Neural cell (in vitro differentiated cells): ENCODE data around the gene LTBP1.

ENCODE experiments used
- EZH2 ChIP-seq: fragments of 200-600, 300-800 bp; shearing (Covaris generic), sonication (generic); IDR thresholded peaks from 2 replicates; pipeline ENCODE4 v1.6.1; 2014; ENCODE audit warnings: antibody characterized with exemption, low read length, borderline replicate concordance, mild to moderate bottlenecking; ENCODE audit not compliant: insufficient read depth, poor library complexity, severe bottlenecking
- POLR2AphosphoS5 ChIP-seq: IDR thresholded peaks from 2 replicates; pipeline ENCODE4 v1.6.1; 2012
- RAD21 ChIP-seq: fragments of 450-650 bp; conservative IDR thresholded peaks from 2 replicates; pipeline ENCODE4 v1.6.1; 2014; ENCODE audit warnings: antibody characterized with exemption, mild to moderate bottlenecking, moderate library complexity
- TAF1 ChIP-seq: IDR thresholded peaks from 2 replicates; pipeline ENCODE4 v1.6.1; 2012; ENCODE audit warnings: low read depth
- TF ChIP-seq, protein P1 (sequence below): fragments of 450-650 bp; IDR thresholded peaks from 2 replicates; pipeline ENCODE4 v1.5.1; 2014; ENCODE audit warnings: antibody characterized with exemption, mild to moderate bottlenecking, moderate library complexity; ENCODE audit not compliant: poor library complexity, severe bottlenecking
- TF ChIP-seq, protein P2 (sequence below): IDR thresholded peaks from 2 replicates; pipeline ENCODE4 v1.6.1; 2012; ENCODE audit warnings: borderline replicate concordance

DNA sequence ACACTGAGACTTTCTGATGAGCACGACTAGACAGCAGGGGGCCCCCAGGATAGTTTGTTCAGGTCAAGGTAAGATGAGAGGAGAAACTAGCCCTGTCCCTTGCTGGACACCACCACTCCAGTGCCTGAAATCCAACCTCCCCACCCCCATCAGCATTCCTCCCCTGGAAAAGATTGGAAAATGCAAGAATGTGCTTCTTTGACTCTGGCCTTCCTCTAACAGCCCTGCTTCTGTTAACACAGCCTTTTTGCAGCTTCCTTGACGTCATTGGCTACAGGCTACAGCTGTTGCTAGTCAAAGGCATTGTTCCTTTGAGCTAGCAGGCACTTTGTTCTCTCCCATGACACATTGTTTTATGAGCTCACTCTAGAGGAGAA, 20.1 kb upstream of the LTBP1 start:
- TF ChIP-seq, protein P1, sequence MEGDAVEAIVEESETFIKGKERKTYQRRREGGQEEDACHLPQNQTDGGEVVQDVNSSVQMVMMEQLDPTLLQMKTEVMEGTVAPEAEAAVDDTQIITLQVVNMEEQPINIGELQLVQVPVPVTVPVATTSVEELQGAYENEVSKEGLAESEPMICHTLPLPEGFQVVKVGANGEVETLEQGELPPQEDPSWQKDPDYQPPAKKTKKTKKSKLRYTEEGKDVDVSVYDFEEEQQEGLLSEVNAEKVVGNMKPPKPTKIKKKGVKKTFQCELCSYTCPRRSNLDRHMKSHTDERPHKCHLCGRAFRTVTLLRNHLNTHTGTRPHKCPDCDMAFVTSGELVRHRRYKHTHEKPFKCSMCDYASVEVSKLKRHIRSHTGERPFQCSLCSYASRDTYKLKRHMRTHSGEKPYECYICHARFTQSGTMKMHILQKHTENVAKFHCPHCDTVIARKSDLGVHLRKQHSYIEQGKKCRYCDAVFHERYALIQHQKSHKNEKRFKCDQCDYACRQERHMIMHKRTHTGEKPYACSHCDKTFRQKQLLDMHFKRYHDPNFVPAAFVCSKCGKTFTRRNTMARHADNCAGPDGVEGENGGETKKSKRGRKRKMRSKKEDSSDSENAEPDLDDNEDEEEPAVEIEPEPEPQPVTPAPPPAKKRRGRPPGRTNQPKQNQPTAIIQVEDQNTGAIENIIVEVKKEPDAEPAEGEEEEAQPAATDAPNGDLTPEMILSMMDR = no peak
- TF ChIP-seq EZH2 = no peak
- no peak for TF ChIP-seq RAD21
- TF ChIP-seq, protein P2, sequence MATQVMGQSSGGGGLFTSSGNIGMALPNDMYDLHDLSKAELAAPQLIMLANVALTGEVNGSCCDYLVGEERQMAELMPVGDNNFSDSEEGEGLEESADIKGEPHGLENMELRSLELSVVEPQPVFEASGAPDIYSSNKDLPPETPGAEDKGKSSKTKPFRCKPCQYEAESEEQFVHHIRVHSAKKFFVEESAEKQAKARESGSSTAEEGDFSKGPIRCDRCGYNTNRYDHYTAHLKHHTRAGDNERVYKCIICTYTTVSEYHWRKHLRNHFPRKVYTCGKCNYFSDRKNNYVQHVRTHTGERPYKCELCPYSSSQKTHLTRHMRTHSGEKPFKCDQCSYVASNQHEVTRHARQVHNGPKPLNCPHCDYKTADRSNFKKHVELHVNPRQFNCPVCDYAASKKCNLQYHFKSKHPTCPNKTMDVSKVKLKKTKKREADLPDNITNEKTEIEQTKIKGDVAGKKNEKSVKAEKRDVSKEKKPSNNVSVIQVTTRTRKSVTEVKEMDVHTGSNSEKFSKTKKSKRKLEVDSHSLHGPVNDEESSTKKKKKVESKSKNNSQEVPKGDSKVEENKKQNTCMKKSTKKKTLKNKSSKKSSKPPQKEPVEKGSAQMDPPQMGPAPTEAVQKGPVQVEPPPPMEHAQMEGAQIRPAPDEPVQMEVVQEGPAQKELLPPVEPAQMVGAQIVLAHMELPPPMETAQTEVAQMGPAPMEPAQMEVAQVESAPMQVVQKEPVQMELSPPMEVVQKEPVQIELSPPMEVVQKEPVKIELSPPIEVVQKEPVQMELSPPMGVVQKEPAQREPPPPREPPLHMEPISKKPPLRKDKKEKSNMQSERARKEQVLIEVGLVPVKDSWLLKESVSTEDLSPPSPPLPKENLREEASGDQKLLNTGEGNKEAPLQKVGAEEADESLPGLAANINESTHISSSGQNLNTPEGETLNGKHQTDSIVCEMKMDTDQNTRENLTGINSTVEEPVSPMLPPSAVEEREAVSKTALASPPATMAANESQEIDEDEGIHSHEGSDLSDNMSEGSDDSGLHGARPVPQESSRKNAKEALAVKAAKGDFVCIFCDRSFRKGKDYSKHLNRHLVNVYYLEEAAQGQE = no peak
- TF ChIP-seq POLR2AphosphoS5 = no peak
- no peak for TF ChIP-seq TAF1
